ENCODE results near the gene PDGFB. TPM values are rescaled to one million over a fixed set of nuclear protein-coding genes. Genes with fewer than 3 reads are reported as not detected.
A peak's percentile ranks its signal among the peaks of the same experiment; 100 is the strongest.

Gene PDGFB
- total and polyA plus RNA-seq, 9 of the 15 experiments (the other 6 are each of a cell fraction or from before 2014, with no cell fraction given): 0.07 to 4.0 (median 0.48) TPM; not detected in 1

- TF ChIP-seq ARID2 (IDR thresholded peaks at IDR 0.05): no peak
- TF ChIP-seq TCF3 (CRISPR knock-in tag; IDR thresholded peaks at IDR 0.05): peak; percentile 70
- peak; percentile 60 for TF ChIP-seq ZEB2 (IDR thresholded peaks at IDR 0.05)
- no peak for TF ChIP-seq FOXP1 (CRISPR knock-in tag; IDR thresholded peaks at IDR 0.05)
- no peak for TF ChIP-seq POLR2G (IDR thresholded peaks at IDR 0.05; ENCODE audit: low read depth, low read length)
- TF ChIP-seq FOXA3 (CRISPR knock-in tag; conservative IDR thresholded peaks at IDR 0.05 in 1 of 2, IDR thresholded peaks at IDR 0.05 in 1 of 2): no peak
- TF ChIP-seq DPF2 (IDR thresholded peaks at IDR 0.05): 0 out of 2 replicates have a peak, but pooled peaks have one; percentile 46
- no peak for TF ChIP-seq E2F4 (CRISPR knock-in tag; IDR thresholded peaks at IDR 0.05; ENCODE audit: low read depth)
- no peak for TF ChIP-seq FOXP4 (CRISPR knock-in tag; IDR thresholded peaks at IDR 0.05; ENCODE audit: borderline replicate concordance)
- TF ChIP-seq MAFK (IDR thresholded peaks at IDR 0.05; ENCODE audit: low read length): no peak
- no peak for TF ChIP-seq LEF1 (IDR thresholded peaks at IDR 0.05)
- TF ChIP-seq DDX20 (tag; IDR thresholded peaks at IDR 0.05; ENCODE audit: low read depth): no peak
- TF ChIP-seq KAT7 (CRISPR knock-in tag; IDR thresholded peaks at IDR 0.05; ENCODE audit: borderline replicate concordance): no peak
- TF ChIP-seq HEY1 (CRISPR knock-in tag; IDR thresholded peaks at IDR 0.05; ENCODE audit: borderline replicate concordance): no peak
- no peak for TF ChIP-seq HNRNPK (IDR thresholded peaks at IDR 0.05; ENCODE audit: low read depth, low read length, poor library complexity, severe bottlenecking)
- TF ChIP-seq RCOR1 (IDR thresholded peaks at IDR 0.05; ENCODE audit: borderline replicate concordance in 1 of 2, low read depth in 2 of 2, low read length in 2 of 2): peak in 1 of 2 experiments; percentile 39; a peak in 1 of 4 replicates
- TF ChIP-seq SMAD1 (IDR thresholded peaks at IDR 0.05; ENCODE audit: low read depth, low read length, partially characterized antibody): no peak
- no peak for TF ChIP-seq XRCC5 (IDR thresholded peaks at IDR 0.05; ENCODE audit: low read depth, low read length)
- no peak for TF ChIP-seq ZNF583 (CRISPR knock-in tag; IDR thresholded peaks at IDR 0.05)
- TF ChIP-seq, protein P1, sequence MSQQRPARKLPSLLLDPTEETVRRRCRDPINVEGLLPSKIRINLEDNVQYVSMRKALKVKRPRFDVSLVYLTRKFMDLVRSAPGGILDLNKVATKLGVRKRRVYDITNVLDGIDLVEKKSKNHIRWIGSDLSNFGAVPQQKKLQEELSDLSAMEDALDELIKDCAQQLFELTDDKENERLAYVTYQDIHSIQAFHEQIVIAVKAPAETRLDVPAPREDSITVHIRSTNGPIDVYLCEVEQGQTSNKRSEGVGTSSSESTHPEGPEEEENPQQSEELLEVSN (IDR thresholded peaks at IDR 0.05; ENCODE audit: borderline replicate concordance in 1 of 2, extremely low read depth in 1 of 2, insufficient read depth in 1 of 2, insufficient read length in 1 of 2, low read depth in 1 of 2, low read length in 1 of 2, poor library complexity in 1 of 2, severe bottlenecking in 1 of 2): no peak
- TF ChIP-seq, protein P2, sequence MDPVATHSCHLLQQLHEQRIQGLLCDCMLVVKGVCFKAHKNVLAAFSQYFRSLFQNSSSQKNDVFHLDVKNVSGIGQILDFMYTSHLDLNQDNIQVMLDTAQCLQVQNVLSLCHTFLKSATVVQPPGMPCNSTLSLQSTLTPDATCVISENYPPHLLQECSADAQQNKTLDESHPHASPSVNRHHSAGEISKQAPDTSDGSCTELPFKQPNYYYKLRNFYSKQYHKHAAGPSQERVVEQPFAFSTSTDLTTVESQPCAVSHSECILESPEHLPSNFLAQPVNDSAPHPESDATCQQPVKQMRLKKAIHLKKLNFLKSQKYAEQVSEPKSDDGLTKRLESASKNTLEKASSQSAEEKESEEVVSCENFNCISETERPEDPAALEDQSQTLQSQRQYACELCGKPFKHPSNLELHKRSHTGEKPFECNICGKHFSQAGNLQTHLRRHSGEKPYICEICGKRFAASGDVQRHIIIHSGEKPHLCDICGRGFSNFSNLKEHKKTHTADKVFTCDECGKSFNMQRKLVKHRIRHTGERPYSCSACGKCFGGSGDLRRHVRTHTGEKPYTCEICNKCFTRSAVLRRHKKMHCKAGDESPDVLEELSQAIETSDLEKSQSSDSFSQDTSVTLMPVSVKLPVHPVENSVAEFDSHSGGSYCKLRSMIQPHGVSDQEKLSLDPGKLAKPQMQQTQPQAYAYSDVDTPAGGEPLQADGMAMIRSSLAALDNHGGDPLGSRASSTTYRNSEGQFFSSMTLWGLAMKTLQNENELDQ (CRISPR knock-in tag; IDR thresholded peaks at IDR 0.05; ENCODE audit: borderline replicate concordance): no peak
- TF ChIP-seq ZNF431 (CRISPR knock-in tag; IDR thresholded peaks at IDR 0.05): no peak
These were observed 2.0 kb upstream of the PDGFB start (continued) for GRCh38 chr22:39246690-39247332.

Measured in K562 (cell line).